IPS-20b (cell line): ENCODE results near the gene MGME1.

Experiments
- H3K27ac ChIP-seq: one replicate; pipeline ENCODE4 v1.5.1; 2013; ENCODE audit warnings: low read length
- H3K27me3 ChIP-seq: 2 replicates; pipeline ENCODE4 v1.6.1; 2013; ENCODE audit warnings: mild to moderate bottlenecking, low read length, inconsistent platforms; ENCODE audit not compliant: insufficient read depth
- H3K36me3 ChIP-seq: 2 replicates; pipeline ENCODE4 v1.6.1; 2013; ENCODE audit warnings: low read depth, mild to moderate bottlenecking, inconsistent platforms, low read length, moderate library complexity; ENCODE audit not compliant: insufficient read depth
- H3K4me1 ChIP-seq: 2 replicates; pipeline ENCODE4 v1.6.1; 2013; ENCODE audit warnings: mild to moderate bottlenecking, control low read depth, inconsistent platforms, low read length, moderate library complexity; ENCODE audit not compliant: insufficient read depth
- H3K4me3 ChIP-seq: 2 replicates; pipeline ENCODE4 v1.5.1; 2013; ENCODE audit warnings: mild to moderate bottlenecking, low read length, inconsistent platforms
- H3K9ac ChIP-seq: 2 replicates; pipeline ENCODE4 v1.6.1; 2013; ENCODE audit warnings: low read depth, mild to moderate bottlenecking, inconsistent platforms, low read length, moderate library complexity
- H3K9me3 ChIP-seq: 2 replicates; pipeline ENCODE4 v1.6.1; 2013; ENCODE audit warnings: mild to moderate bottlenecking, low read depth, low read length, inconsistent platforms; ENCODE audit not compliant: insufficient read depth

Gene MGME1

GRCh38 chr20:18003897-18004296, 35.1 kb downstream of the MGME1 start:
- no peaks in the 10 kb centered on the region for H3K9me3 ChIP-seq
- no peaks in the 10 kb centered on the region for H3K27me3 ChIP-seq
- no peak overlapping the region for H3K9ac ChIP-seq
- H3K4me1 ChIP-seq = peaks cover 13% of the 10 kb centered on the region; the same call in 1 of the 2 replicates
- H3K36me3 ChIP-seq = no peaks in the 10 kb centered on the region
- no peak overlapping the region for H3K4me3 ChIP-seq
- no peak overlapping the region for H3K27ac ChIP-seq

DNA sequence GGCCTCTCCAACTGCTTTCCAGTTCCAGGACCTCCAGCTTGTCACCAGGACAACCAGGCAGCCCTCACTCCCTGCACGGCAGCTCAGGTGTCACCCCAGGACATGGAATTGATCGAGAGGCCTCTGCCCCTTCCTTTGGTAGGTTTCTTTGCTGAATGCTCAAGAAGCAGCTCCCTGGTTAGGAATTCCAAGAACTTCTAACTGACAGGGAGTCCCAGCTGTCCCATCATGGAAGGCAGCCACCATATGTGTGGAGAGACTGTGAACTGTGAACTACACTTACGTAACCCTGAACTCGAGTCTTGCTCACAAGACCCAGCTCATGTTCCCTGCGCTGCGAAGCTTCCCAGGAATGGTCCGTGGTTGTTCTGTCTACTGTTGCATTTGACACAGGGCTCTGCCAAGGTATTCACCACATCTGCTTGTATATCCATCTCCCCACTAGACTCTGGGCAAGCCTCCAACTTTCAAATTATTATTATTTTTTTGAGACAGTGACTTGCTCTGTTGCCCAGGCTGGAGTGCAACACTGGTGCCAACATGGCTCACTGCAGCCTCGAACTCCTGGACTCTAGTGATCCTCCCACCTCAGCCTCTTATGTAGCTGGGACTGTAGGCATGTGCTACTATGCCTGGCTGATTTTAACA, 35.7 kb downstream of the MGME1 start:
- Histone ChIP-seq H3K36me3 (no peaks in the 10 kb centered on the region), H3K27me3 (no peaks in the 10 kb centered on the region), H3K9ac (no peak overlapping the region), H3K9me3 (no peaks in the 10 kb centered on the region), H3K4me3 (no peak overlapping the region), H3K4me1 (peaks cover 13% of the 10 kb centered on the region; the same call in 1 of the 2 replicates), H3K27ac (no peak overlapping the region)

DNA sequence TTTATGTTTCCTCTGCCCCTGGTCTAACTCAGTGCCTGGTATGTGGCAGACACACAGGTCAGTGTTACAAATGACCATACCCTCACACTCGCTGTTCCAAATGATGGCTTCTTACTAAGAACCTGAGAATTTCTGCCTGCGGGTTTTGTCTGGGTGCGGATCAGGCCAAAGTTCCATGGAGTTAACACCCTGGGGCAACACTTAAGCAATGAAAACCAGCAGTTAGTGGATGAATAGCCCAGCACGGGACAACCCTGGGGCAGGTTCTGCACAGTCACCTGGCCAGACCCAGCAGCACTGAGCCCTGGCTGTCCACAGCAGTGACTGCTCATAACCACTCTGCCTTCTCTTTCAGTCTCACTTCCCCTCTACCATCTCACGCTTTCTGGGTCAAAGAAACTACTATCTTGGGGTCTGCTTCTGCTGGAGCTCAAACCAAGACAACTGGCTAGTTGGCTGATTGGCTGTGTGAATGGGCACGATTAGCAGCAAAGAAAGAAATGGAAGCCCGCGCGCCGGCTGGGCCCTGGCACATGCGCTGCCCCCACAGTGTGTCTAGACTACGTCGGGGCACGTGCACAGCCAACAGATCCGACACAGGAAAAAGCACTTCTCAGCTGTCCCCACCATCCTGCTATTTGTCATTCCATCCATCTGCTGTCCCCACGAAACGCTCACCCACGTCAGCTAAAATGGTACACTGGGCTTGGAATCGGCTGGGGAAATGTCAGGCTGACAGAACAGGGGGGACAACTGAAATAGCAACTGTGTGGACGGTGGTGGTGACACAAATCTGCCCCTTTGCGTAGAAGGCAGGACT, 36.6 kb downstream of the MGME1 start:
- Histone ChIP-seq H3K27ac (no peak overlapping the region), H3K36me3 (no peaks in the 10 kb centered on the region), H3K4me3 (no peak overlapping the region), H3K9ac (no peak overlapping the region), H3K4me1 (peaks cover 13% of the 10 kb centered on the region; the same call in 1 of the 2 replicates), H3K9me3 (no peaks in the 10 kb centered on the region), H3K27me3 (no peaks in the 10 kb centered on the region)

DNA sequence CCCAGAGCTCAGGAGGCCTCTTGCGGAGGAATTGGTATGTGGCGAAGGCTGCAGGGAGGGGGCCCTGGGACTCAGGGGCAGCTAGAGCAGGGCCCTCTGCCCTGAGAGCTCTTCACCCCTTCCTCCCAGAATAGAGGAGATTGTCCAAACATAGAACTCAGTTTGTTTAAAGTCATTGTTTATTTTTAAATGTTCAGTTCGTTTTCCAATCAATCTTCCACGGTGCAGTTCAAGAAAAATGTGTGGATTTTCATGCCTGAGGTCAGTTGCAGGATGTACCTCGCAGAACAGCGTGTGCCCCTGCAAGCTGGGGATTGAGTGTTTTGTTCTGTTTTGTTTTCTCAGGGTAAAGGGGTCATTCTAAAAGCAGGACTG, 37.2 kb downstream of the MGME1 start:
- H3K27me3 ChIP-seq = no peaks in the 10 kb centered on the region
- no peaks in the 10 kb centered on the region for H3K9me3 ChIP-seq
- H3K36me3 ChIP-seq = no peaks in the 10 kb centered on the region
- peaks cover 13% of the 10 kb centered on the region; the same call in 1 of the 2 replicates for H3K4me1 ChIP-seq
- H3K9ac ChIP-seq = no peak overlapping the region
- no peak overlapping the region for H3K4me3 ChIP-seq
- no peak overlapping the region for H3K27ac ChIP-seq

- Histone ChIP-seq H3K4me3 (no peak overlapping the region), H3K36me3 (no peaks in the 10 kb centered on the region), H3K9ac (no peak overlapping the region), H3K4me1 (peaks cover 13% of the 10 kb centered on the region; the same call in 1 of the 2 replicates), H3K27me3 (no peaks in the 10 kb centered on the region), H3K27ac (no peak overlapping the region), H3K9me3 (no peaks in the 10 kb centered on the region)
These were observed 37.9 kb downstream of the MGME1 start for GRCh38 chr20:18006684-18007083.

- no peaks in the 10 kb centered on the region for H3K36me3 ChIP-seq
- peaks cover 13% of the 10 kb centered on the region; the same call in 1 of the 2 replicates for H3K4me1 ChIP-seq
- no peak overlapping the region for H3K4me3 ChIP-seq
- H3K9me3 ChIP-seq = no peaks in the 10 kb centered on the region
- H3K9ac ChIP-seq = no peak overlapping the region
- no peaks in the 10 kb centered on the region for H3K27me3 ChIP-seq
- H3K27ac ChIP-seq = no peak overlapping the region
These were observed 38.9 kb downstream of the MGME1 start for GRCh38 chr20:18007534-18008292.

GRCh38 chr20:18009116-18009515, 40.3 kb downstream of the MGME1 start:
- H3K27me3 ChIP-seq = no peaks in the 10 kb centered on the region
- peaks cover 13% of the 10 kb centered on the region; the same call in 1 of the 2 replicates for H3K4me1 ChIP-seq
- no peak overlapping the region for H3K4me3 ChIP-seq
- H3K36me3 ChIP-seq = no peaks in the 10 kb centered on the region
- no peaks in the 10 kb centered on the region for H3K9me3 ChIP-seq
- no peak overlapping the region for H3K9ac ChIP-seq
- no peak overlapping the region for H3K27ac ChIP-seq

- Histone ChIP-seq H3K4me1 (no peaks in the 10 kb centered on the region), H3K36me3 (no peaks in the 10 kb centered on the region), H3K9me3 (no peaks in the 10 kb centered on the region), H3K9ac (no peak overlapping the region), H3K27ac (no peak overlapping the region), H3K27me3 (no peaks in the 10 kb centered on the region), H3K4me3 (no peak overlapping the region)
These were observed 42.7 kb downstream of the MGME1 start for GRCh38 chr20:18011482-18011881.

- no peaks in the 10 kb centered on the region for H3K36me3 ChIP-seq
- H3K9ac ChIP-seq = no peak overlapping the region
- H3K27me3 ChIP-seq = no peaks in the 10 kb centered on the region
- H3K4me1 ChIP-seq = no peaks in the 10 kb centered on the region
- no peaks in the 10 kb centered on the region for H3K9me3 ChIP-seq
- H3K27ac ChIP-seq = no peak overlapping the region
- no peak overlapping the region for H3K4me3 ChIP-seq
These were observed 43.3 kb downstream of the MGME1 start for GRCh38 chr20:18011951-18012645.

GRCh38 chr20:18012901-18013300, 44.1 kb downstream of the MGME1 start:
- Histone ChIP-seq H3K9ac (no peak overlapping the region), H3K9me3 (no peaks in the 10 kb centered on the region), H3K27ac (no peak overlapping the region), H3K4me3 (no peak overlapping the region), H3K36me3 (no peaks in the 10 kb centered on the region), H3K4me1 (no peaks in the 10 kb centered on the region), H3K27me3 (no peaks in the 10 kb centered on the region)

- Histone ChIP-seq H3K4me1 (no peaks in the 10 kb centered on the region), H3K27ac (no peak overlapping the region), H3K9me3 (no peaks in the 10 kb centered on the region), H3K27me3 (no peaks in the 10 kb centered on the region), H3K9ac (no peak overlapping the region), H3K4me3 (no peak overlapping the region), H3K36me3 (no peaks in the 10 kb centered on the region)
These were observed 45.6 kb downstream of the MGME1 start for GRCh38 chr20:18014411-18014810.
